SK-N-SH treated with all-trans-retinoic acid at 6 μM for 48 hours (cell line): ENCODE results near the gene LMOD3.

ENCODE experiments used
- ARNTL ChIP-seq: fragments of 450-650 bp; formaldehyde crosslinking; IDR thresholded peaks from 2 replicates; pipeline ENCODE4 v1.5.0; 2020; ENCODE audit warnings: low read depth, mild to moderate bottlenecking, moderate library complexity, borderline replicate concordance
- BACH2 ChIP-seq: fragments of 250-450 bp; sonication (Bioruptor Pico); IDR thresholded peaks from 2 replicates; pipeline ENCODE4 v1.9.0; 2021; ENCODE audit warnings: mild to moderate bottlenecking, borderline replicate concordance
- CREB5 ChIP-seq: fragments of 250-450 bp; sonication (Bioruptor Pico); IDR thresholded peaks from 2 replicates; pipeline ENCODE4 v1.5.1; 2020; ENCODE audit warnings: low read depth, mild to moderate bottlenecking, moderate library complexity
- RARB ChIP-seq: fragments of 250-450 bp; sonication (Bioruptor Pico); IDR thresholded peaks from 2 replicates; pipeline ENCODE4 v1.8.0; 2021; ENCODE audit warnings: mild to moderate bottlenecking, moderate library complexity
- TSHZ2 ChIP-seq: fragments of 250-450 bp; sonication (Bioruptor Pico); IDR thresholded peaks from 2 replicates; pipeline ENCODE4 v1.5.0; 2020; ENCODE audit warnings: mild to moderate bottlenecking, moderate library complexity
- ZFP3 ChIP-seq: fragments of 250-450 bp; sonication (Bioruptor Pico); IDR thresholded peaks from 2 replicates; pipeline ENCODE4 v1.5.0; 2020; ENCODE audit warnings: mild to moderate bottlenecking, moderate library complexity
- ZNF565 ChIP-seq: fragments of 450-650 bp; formaldehyde crosslinking; conservative IDR thresholded peaks from 2 replicates; pipeline ENCODE4 v1.5.0; 2020; ENCODE audit warnings: low read depth, mild to moderate bottlenecking, moderate library complexity
- ZNF70 ChIP-seq: fragments of 450-650 bp; formaldehyde crosslinking; IDR thresholded peaks from 2 replicates; pipeline ENCODE4 v1.5.0; 2020; ENCODE audit warnings: mild to moderate bottlenecking, moderate library complexity
- TF ChIP-seq, protein P1 (sequence below): fragments of 250-450 bp; sonication (Bioruptor Pico); IDR thresholded peaks from 2 replicates; pipeline ENCODE4 v1.8.0; 2020; ENCODE audit warnings: mild to moderate bottlenecking, moderate library complexity, borderline replicate concordance

DNA sequence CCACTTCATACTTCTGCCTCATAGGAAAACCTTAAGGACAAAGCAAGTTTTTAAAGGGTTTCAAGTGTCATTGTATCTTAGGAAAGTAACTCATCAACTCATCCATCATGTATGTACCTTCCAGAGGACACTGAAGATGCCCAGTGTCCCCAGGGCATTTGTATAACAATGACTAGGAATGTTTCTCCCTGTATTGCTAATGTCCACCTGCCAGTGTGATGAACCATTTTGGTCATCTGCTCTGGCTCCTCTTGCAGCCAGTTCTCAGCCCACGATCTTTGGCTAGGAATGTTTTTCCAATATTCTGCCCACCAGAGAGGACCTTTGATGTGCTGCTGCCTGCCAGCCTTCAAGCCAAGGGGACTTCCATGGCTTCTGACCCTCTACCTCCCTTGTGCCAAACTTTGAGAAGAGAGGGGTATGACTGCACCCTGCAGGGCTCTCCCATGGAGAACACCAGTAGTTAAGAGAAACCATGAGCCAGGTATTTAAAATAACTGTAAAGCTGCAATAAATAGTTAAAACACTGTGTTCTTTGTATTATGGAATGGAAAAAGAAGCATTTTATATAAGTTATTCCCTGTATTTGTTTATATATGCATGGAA lies 11.4 kb downstream of the LMOD3 start:
- no peak for TF ChIP-seq ZFP3
- TF ChIP-seq ZNF565 = no peak
- no peak for TF ChIP-seq CREB5
- no peak for TF ChIP-seq ZNF70 (CRISPR knock-in tag)
- TF ChIP-seq BACH2 (CRISPR knock-in tag) = no peak
- TF ChIP-seq, protein P1, sequence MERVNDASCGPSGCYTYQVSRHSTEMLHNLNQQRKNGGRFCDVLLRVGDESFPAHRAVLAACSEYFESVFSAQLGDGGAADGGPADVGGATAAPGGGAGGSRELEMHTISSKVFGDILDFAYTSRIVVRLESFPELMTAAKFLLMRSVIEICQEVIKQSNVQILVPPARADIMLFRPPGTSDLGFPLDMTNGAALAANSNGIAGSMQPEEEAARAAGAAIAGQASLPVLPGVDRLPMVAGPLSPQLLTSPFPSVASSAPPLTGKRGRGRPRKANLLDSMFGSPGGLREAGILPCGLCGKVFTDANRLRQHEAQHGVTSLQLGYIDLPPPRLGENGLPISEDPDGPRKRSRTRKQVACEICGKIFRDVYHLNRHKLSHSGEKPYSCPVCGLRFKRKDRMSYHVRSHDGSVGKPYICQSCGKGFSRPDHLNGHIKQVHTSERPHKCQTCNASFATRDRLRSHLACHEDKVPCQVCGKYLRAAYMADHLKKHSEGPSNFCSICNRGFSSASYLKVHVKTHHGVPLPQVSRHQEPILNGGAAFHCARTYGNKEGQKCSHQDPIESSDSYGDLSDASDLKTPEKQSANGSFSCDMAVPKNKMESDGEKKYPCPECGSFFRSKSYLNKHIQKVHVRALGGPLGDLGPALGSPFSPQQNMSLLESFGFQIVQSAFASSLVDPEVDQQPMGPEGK (CRISPR knock-in tag) = no peak
- TF ChIP-seq ARNTL (CRISPR knock-in tag) = no peak
- no peak for TF ChIP-seq RARB (CRISPR knock-in tag)
- TF ChIP-seq TSHZ2 (CRISPR knock-in tag) = no peak
